Cerebellar nuclear complex (tissue), 1 donor: ENCODE results near the gene FAM72C.
"Not testable (repeated sequence)": the region's sequence is repeated elsewhere in the genome, so short reads cannot be mapped to it uniquely, and the experiment has no call there.

ENCODE experiments used
- DNase-seq, 2 experiments: peaks; one replicate each; lab custom pipeline; 2025; lab: John Stamatoyannopoulos, UW

Gene FAM72C

GRCh38 chr1:143984721-143985473, 13.1 kb upstream of the FAM72C start:
- DNase-seq, result not testable (repeated sequence)

- not testable (repeated sequence) for DNase-seq
Measured at GRCh38 chr1:143974416-143974815, 2.6 kb upstream of the FAM72C start.

GRCh38 chr1:143973876-143974414, 2.2 kb upstream of the FAM72C start:
- DNase-seq, result not testable (repeated sequence)

GRCh38 chr1:143972753-143973326, 1.1 kb upstream of the FAM72C start:
- not testable (repeated sequence) for DNase-seq

GRCh38 chr1:143965860-143966259, 5.9 kb downstream of the FAM72C start:
- DNase-seq, result not testable (repeated sequence)

GRCh38 chr1:143964294-143964693, 7.5 kb downstream of the FAM72C start:
- not testable (repeated sequence) for DNase-seq

GRCh38 chr1:143955930-143956329, 15.9 kb downstream of the FAM72C start:
- DNase-seq, result not testable (repeated sequence)

- not testable (repeated sequence) for DNase-seq
Measured at GRCh38 chr1:143952913-143953312, 18.9 kb downstream of the FAM72C start.

- not testable (repeated sequence) for DNase-seq
Measured at GRCh38 chr1:143951485-143952391, 20.0 kb downstream of the FAM72C start.

GRCh38 chr1:143947749-143948148, 24.0 kb downstream of the FAM72C start:
- not testable (repeated sequence) for DNase-seq

GRCh38 chr1:143945253-143945652, 26.5 kb downstream of the FAM72C start:
- not testable (repeated sequence) for DNase-seq

GRCh38 chr1:143944576-143945240, 27.1 kb downstream of the FAM72C start:
- not testable (repeated sequence) for DNase-seq

GRCh38 chr1:143943319-143943978, 28.3 kb downstream of the FAM72C start:
- not testable (repeated sequence) for DNase-seq

- DNase-seq, result not testable (repeated sequence)
Measured at GRCh38 chr1:143942238-143942860, 29.4 kb downstream of the FAM72C start.

GRCh38 chr1:143939666-143940065, 32.1 kb downstream of the FAM72C start:
- DNase-seq, result not testable (repeated sequence)

GRCh38 chr1:143938922-143939321, 32.9 kb downstream of the FAM72C start:
- DNase-seq, result not testable (repeated sequence)

GRCh38 chr1:143936457-143937115, 35.2 kb downstream of the FAM72C start:
- DNase-seq, result not testable (repeated sequence)

- DNase-seq, result not testable (repeated sequence)
Measured at GRCh38 chr1:143919127-143919526, 52.7 kb downstream of the FAM72C start.

GRCh38 chr1:143918552-143918951, 53.2 kb downstream of the FAM72C start:
- DNase-seq, result not testable (repeated sequence)

- not testable (repeated sequence) for DNase-seq
Measured at GRCh38 chr1:143913705-143914104, 58.1 kb downstream of the FAM72C start.
